ENCODE results near the gene KRTAP3-2. TPM values are rescaled to one million over a fixed set of nuclear protein-coding genes. Genes with fewer than 3 reads are reported as not detected.

The KRTAP3-2 gene
- polyA plus RNA-seq, 1 donor from 2014 or later = not detected

- Histone ChIP-seq H2AFZ (ENCODE audit: low read depth, low read length) (no peak overlapping the region), H3K9me3 (ENCODE audit: low read length) (no peaks in the 10 kb centered on the region), H3K4me3 (ENCODE audit: low read length) (no peak overlapping the region), H3F3A (ENCODE audit: insufficient read depth, low read length, poor library complexity, severe bottlenecking) (no peaks in the 10 kb centered on the region), H3K9ac (ENCODE audit: low read length) (no peak overlapping the region), H3K4me2 (ENCODE audit: low read length) (no peak overlapping the region), H3K27ac (ENCODE audit: low read length) (no peak overlapping the region), H3K27me3 (ENCODE audit: insufficient read depth, low read depth, low read length) (no peaks in the 10 kb centered on the region), H3K79me2 (replicated peaks; ENCODE audit: insufficient read depth, low read length) (no peaks in the 10 kb centered on the region), H3K36me3 (ENCODE audit: insufficient read depth, low read length) (no peaks in the 10 kb centered on the region), H3K9me2 (ENCODE audit: insufficient read depth, low read length) (no peaks in the 10 kb centered on the region), H4K20me1 (ENCODE audit: insufficient read depth) (no peaks in the 10 kb centered on the region)
- TF ChIP-seq SMC3 (conservative IDR thresholded peaks at IDR 0.05; ENCODE audit: poor library complexity) (no peak), REST (IDR thresholded peaks at IDR 0.05; ENCODE audit: borderline replicate concordance) (no peak), EP300 (conservative IDR thresholded peaks at IDR 0.05; ENCODE audit: poor library complexity, severe bottlenecking) (no peak), EZH2 (IDR thresholded peaks at IDR 0.05; ENCODE audit: borderline replicate concordance, insufficient read depth, low read length, poor library complexity, severe bottlenecking) (no peak)
These were observed 7.0 kb downstream of the KRTAP3-2 start for GRCh38 chr17:40992666-40993065.

- Histone ChIP-seq H3K9me2 (ENCODE audit: insufficient read depth, low read length) (no peaks in the 10 kb centered on the region), H4K20me1 (ENCODE audit: insufficient read depth) (no peaks in the 10 kb centered on the region), H3K9ac (ENCODE audit: low read length) (no peak overlapping the region), H3K4me3 (ENCODE audit: low read length) (no peak overlapping the region), H3K27ac (ENCODE audit: low read length) (no peak overlapping the region), H3K36me3 (ENCODE audit: insufficient read depth, low read length) (no peaks in the 10 kb centered on the region), H3K9me3 (ENCODE audit: low read length) (no peaks in the 10 kb centered on the region), H3K4me2 (ENCODE audit: low read length) (no peak overlapping the region), H2AFZ (ENCODE audit: low read depth, low read length) (no peak overlapping the region), H3K27me3 (ENCODE audit: insufficient read depth, low read depth, low read length) (no peaks in the 10 kb centered on the region), H3F3A (ENCODE audit: insufficient read depth, low read length, poor library complexity, severe bottlenecking) (no peaks in the 10 kb centered on the region), H3K79me2 (replicated peaks; ENCODE audit: insufficient read depth, low read length) (no peaks in the 10 kb centered on the region)
- no peak for TF ChIP-seq POLR2AphosphoS5 (IDR thresholded peaks at IDR 0.05)
- TF ChIP-seq CTCF (IDR thresholded peaks at IDR 0.05; ENCODE audit: poor library complexity, severe bottlenecking) = no peak
- TF ChIP-seq RAD21 (conservative IDR thresholded peaks at IDR 0.05) = no peak
- TF ChIP-seq MXI1 (conservative IDR thresholded peaks at IDR 0.05; ENCODE audit: poor library complexity, severe bottlenecking) = no peak
- no peak for TF ChIP-seq EZH2 (IDR thresholded peaks at IDR 0.05; ENCODE audit: borderline replicate concordance, insufficient read depth, low read length, poor library complexity, severe bottlenecking)
- no peak for TF ChIP-seq TAF1 (IDR thresholded peaks at IDR 0.05; ENCODE audit: low read depth)
- no peak for TF ChIP-seq REST (IDR thresholded peaks at IDR 0.05; ENCODE audit: borderline replicate concordance)
- no peak for TF ChIP-seq EP300 (conservative IDR thresholded peaks at IDR 0.05; ENCODE audit: poor library complexity, severe bottlenecking)
- TF ChIP-seq SMC3 (conservative IDR thresholded peaks at IDR 0.05; ENCODE audit: poor library complexity) = no peak
These were observed 12.8 kb downstream of the KRTAP3-2 start for GRCh38 chr17:40986920-40987319.
